CD4-positive, alpha-beta T cell treated with Interferon alpha-2 for 1 hour (primary cell): Measurements from ENCODE around the gene GTF3C1.

Experiments used
- DNase-seq, 2 donors: peaks; one replicate each; pipeline ENCODE4 v3.0.0-alpha.2; 2020 to 2022

The GTF3C1 gene

GRCh38 chr16:27558932-27559331, 9.2 kb upstream of the GTF3C1 start:
- no peak for DNase-seq

DNA sequence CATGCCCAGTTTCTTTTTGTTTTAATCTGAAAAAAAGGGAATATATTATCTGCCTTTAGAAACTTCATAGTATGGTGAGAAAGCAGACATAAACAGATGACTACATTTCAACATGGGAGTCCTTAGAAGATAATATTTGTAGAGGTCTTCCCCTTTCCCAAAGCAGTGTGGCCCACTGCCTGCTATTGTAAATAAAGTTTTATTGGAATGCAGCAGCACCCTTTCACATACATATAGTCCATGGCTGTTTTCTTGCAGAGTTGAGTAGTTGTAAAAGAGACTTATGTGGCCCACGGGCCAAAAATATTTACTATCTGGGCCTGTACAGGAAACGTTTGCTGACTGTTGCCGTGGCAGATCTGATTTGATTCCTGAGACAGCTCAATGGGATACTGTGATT, 8.7 kb upstream of the GTF3C1 start:
- no peak for DNase-seq

DNA sequence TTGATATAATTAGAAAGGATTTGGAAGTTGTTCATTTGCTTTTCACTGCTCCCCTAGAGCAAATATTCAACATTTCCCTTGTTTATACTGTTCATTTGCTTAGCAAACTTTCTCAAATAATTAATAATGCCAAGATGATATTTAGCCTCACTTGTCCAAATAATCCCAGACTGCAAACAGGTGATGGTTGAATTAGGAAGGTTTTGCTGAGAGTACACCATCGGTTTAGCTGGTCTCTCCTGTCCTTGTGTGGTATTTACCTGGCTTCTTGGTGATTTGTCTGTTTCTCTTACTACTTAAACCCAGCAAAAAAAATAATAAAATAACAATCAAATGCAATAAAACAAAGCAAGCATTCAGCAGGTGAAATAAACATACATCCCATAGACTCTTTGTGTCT, 6.8 kb upstream of the GTF3C1 start:
- no peak for DNase-seq

DNA sequence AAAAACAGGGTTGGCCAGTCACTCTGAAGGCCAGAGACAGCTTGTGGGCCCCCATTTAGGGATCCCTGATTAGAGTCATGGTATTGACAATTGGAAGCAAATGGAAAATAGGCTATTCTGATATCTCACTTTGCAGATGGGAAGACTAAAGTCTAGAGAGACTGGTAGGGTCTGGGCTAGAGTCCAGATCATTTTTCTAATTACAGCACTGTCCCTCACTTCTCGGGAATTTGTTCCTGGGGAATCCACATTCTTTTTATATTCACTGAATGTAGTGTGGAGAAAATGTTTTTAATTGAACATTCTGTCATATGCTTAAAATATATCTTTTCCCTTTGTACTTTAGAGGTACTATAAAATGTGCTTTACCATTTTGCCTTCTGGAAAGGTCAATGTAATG, 1.3 kb upstream of the GTF3C1 start:
- no peak for DNase-seq

DNA sequence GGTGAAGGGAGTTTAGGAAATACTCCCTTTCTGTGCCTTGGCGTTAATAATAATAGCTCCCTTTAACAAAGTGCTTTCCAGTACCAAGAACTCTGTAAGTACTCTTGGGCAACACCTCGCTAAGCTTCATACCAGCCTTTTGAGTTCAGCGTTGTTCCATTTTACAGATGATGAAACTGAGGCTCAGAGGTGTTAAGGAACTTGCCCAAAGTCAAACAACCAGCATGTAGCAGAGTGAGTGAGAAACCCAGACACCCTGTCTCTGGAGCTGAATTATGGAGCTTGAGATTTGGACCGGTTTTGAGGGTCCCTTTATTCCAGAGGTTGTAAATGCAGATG, 838 bp upstream of the GTF3C1 start:
- DNase-seq, result no peak

DNA sequence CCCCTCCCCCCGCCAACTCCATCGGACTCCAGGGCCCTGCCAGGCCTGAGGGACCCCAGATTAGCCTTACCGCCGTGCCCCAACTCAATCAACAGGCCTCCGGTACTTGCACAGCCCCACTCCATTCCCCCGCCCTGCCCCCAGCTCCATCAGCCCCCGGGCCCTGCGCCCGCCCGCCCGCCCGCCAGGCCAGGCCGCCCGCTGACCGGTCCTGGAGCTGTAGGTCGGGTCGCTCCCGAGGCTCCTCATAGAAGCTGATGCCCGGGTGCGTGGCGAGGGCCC, 308 bp downstream of the GTF3C1 start:
- no peak for DNase-seq

GRCh38 chr16:27547851-27548250, 1.9 kb downstream of the GTF3C1 start:
- no peak for DNase-seq

GRCh38 chr16:27547134-27547533, 2.6 kb downstream of the GTF3C1 start:
- no peak for DNase-seq

DNA sequence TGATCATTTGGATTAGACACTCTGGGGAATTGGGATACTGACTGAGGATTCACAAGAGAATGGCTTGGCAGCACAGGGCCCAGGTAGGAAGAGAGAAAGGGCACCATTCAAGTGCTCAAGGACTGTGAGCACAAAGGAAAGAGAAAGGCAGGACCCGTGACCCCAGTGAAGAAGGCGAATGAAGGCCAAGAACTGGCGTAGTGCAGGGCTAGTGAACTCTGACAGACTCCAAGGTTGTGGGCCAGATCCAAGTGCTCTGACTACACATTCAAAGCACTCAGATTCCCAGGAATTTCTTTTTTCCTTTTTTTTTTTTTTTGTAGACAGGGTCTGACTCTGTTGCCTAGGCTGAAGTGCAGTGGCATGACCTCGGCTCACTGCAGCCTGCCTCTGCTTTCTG, 5.0 kb downstream of the GTF3C1 start:
- DNase-seq, result no peak

DNA sequence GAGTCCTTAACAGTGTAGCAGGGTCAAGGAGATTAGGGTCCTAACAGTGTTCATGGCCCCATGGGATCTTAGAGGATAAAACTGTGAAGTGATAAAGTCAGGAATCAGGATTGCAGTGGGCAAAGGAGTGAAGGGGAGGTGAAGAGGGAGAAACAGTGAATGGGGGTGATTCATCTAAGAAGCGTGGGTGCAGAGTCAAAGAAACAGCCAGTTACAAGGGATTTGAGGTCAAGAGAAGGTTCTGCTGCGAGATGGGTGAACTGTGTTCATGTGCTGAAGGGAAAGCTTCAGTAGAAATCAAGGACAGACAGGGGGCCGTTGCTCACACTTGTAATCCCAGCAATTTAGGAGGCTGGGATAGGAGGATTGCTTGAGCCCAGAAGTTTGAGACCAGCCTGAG, 5.9 kb downstream of the GTF3C1 start:
- DNase-seq, result no peak

DNA sequence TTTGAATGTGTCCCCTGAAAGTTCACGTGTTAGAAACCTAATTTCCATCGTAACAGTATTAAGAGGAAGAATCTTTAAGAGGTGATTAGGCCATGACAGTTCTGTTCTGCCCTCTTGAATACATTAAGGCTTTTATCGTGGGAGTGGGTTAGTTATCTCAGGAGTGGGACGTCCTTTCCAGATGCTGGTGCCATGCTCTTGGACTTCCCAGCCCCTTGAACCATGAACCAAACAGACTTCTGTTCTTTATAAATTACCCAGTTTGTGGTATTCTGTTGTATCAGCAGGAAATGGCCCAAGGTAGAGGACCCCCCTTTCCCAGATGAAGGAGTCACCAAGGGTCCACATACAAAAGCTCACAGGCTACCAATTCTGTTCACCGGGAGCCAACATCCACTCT, 10.1 kb downstream of the GTF3C1 start:
- no peak for DNase-seq

DNA sequence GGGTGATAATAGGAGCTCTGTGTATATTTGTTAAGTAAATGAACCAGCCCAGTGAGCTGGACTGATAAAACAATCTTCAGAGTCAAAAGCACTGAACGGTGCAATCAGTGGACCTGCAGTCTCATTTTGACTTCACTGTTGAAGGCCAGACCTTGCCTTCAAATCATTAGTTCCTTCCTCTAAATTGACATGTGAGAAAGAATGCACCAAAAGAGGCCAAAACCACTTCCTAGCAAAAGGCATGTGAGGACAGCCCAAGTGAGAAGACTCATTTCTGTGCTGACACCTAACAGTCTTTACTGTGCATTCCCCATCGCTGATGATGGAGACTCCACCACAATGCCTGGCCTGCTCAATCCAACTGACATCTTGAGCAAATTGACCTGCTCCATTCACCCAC, 10.6 kb downstream of the GTF3C1 start:
- DNase-seq, result no peak

DNA sequence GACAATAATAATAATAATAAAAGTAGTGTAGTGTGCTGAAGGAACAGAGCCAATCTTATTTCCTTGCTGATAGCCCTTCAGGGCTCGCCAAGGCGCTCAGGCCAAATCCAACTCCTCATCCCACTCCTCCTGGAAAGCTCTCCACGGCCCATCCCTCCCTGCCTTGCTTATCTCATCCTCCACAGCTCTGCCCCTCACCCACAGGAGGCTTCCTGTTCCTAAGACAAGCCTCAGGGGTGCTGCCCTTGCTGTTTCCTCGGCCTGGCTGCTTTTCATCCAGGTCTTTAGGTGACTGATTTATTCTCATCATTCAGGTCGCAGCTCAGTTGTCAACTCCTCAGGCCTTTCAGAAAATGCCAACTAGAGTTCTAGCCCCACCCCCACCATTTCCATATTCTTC, 11.2 kb downstream of the GTF3C1 start:
- no peak for DNase-seq

GRCh38 chr16:27534256-27534655, 15.5 kb downstream of the GTF3C1 start:
- no peak for DNase-seq

- DNase-seq, result no peak
These were observed 17.6 kb downstream of the GTF3C1 start for GRCh38 chr16:27531826-27532800.

DNA sequence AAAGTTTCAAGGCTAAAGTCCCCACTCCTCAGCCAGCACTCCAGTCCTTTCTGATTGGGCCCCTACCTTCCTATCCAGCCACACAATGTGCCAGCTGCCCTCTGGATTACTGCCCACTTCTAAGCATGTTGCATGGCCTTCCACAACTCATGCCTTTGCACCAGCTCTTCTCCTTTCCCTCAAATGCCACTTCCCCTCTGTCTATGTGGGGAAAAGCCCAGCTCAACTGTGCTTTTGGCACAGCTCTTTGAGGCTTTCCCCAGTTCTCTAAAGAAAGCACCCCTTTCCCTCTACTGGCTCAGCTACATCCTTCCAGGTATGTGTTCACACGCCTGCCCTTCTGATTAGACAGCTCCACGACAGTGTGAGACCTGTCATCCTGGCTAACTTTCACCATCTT, 18.5 kb downstream of the GTF3C1 start:
- DNase-seq, result no peak

- DNase-seq, result no peak
These were observed 19.8 kb downstream of the GTF3C1 start for GRCh38 chr16:27529962-27530361.

DNA sequence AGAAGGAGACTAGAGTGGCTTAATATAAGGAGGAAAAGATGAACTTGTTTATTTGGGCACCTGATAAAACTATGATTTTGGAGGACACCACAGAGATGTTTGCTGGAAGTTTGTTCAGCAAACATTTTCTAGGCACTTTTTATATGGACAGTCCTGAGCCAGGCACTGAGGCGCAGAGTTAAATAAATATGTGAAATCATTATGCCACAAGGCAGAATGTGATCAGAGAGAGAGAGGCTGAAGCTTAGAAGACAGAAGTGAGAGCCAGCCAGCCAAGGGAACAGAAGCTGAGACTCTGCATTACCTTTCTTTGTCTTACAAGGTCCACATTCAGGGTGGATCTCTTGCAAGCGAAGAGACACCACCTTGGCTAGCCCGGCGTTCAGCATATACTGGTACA, 21.4 kb downstream of the GTF3C1 start:
- no peak for DNase-seq

- DNase-seq, result no peak
These were observed 23.5 kb downstream of the GTF3C1 start for GRCh38 chr16:27526180-27526579.

DNA sequence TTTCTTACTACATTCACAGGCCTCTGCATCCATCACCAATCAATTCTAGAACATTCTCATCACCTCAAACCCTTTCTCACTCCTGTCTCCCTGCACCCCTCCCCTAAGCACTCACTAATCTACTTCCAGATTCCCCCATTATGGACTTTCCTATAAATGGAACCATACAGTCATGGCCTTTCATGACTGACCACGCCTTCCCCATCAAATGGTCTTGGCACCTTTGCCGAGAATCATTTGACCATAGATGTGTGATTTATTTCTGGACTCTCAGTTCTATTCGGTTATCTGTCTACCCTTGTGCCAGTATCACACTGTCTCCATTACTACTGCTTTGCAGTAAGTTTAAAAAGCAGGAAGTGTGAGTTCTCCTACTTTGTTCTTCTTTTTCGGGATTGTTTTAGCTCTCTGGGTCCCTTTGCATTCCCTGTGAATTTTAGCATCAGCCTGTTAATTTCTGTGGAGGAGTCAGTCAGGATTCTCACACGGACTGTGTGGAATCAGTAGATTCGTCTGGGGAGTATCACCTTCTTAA, 27.5 kb downstream of the GTF3C1 start:
- no peak for DNase-seq

DNA sequence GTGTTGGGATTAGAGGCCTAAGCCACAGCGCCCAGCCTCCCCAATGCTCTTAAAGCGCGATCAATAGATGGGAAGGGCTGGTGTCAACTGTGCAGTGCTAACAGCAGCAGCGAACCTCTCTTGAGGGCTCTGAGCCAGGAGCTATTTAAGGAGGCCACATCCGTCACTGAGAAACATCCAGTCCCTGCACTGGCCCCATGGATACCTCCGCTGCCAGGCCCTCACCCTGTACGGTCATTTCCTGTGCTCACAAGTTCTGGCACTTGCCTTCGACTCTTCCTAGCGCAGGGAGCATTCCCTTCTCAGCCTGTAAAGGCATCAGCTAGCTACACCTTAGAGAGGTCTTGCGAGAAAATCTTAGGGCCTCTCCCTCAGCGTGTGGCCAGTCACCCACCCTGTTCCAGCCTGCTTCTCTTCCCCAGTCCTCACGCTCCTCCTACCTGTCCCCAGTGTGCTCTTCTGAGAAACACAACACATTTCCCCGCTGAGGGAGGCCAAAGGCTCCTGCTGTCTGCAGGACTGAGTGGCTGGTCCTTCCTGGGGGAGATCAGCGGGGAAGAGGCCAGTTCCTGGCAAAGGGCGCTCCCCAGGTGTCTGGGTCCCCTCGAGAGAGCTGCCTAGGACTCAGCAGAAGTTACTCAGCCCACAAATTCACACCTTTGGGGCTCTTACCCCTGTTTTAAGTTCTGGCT, 28.6 kb downstream of the GTF3C1 start:
- no peak for DNase-seq

GRCh38 chr16:27518226-27518625, 31.5 kb downstream of the GTF3C1 start:
- DNase-seq, result no peak

- no peak for DNase-seq
These were observed 32.0 kb downstream of the GTF3C1 start for GRCh38 chr16:27517664-27518063.

GRCh38 chr16:27516365-27516764, 33.3 kb downstream of the GTF3C1 start:
- no peak for DNase-seq
